HuH-7 (cell line): Measurements from ENCODE around the gene KLHDC7B.

Source experiments
- DNase-seq: peaks from one replicate; pipeline ENCODE4 v3.0.0; 2011; ENCODE audit warnings: low spot score

Gene KLHDC7B

DNA sequence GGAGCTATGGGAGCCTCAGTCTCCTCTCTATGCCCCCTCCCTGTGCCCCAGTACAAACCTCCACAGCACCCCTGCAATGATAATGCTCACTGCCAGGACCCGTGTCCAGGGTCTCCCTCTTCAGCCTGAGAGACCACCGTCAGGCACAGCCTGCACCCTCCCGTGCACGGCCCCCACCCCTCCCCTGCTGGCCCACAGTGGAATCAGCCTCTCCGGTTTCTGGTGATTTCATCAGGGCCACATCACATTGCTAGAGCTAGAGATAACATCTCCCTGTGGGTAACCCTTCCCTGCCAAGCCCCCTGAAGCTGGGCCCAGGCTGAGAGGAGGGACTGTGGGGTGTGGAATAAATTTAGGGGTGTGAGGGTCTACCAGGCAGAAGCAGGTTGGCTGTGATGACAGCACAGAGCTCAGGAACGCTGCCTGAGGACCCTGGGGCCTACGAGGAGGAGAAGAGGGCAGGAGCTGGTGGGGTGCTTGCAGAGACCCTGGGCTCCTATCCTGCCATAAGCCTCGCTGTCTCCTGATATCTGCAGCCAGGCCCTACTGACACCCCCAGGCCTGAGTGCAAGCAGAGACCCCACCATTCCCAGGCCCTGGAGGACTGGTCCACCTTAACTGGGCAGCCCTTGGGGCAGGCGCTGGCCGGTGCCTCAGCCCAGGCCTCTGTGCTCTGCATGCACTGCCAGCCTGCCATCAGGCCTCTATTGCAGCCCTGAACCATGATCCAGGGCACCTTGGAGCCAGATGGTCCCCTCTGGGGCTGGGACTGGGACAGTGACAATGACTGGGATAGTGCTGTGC is at the start of gene KLHDC7B:
TSS of gene KLHDC7B (plus strand) at position 378 of the 804 bp plus-strand sequence. CDS start at position 723, 345 bp downstream.
- peak; percentile 79 for DNase-seq

DNA sequence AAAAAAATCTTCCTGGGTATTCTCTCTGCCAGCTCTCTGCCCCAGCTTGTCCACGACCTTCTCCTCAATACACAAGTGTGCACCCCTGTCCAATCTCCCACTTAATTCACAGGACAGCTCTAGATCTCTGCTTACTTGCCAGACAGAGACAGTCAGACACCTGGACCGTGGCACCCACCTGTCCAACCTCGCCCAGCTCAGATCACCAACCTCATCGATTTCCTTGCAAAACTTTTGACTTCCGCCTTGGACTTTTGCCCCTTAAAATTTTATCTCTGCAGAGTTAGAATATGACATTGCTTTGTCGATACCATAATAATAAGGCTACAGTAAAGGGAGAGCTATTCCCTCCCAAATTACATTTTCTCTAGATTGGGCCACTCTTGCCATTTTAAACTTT is 48.6 kb upstream of the KLHDC7B start:
- DNase-seq = no peak

DNA sequence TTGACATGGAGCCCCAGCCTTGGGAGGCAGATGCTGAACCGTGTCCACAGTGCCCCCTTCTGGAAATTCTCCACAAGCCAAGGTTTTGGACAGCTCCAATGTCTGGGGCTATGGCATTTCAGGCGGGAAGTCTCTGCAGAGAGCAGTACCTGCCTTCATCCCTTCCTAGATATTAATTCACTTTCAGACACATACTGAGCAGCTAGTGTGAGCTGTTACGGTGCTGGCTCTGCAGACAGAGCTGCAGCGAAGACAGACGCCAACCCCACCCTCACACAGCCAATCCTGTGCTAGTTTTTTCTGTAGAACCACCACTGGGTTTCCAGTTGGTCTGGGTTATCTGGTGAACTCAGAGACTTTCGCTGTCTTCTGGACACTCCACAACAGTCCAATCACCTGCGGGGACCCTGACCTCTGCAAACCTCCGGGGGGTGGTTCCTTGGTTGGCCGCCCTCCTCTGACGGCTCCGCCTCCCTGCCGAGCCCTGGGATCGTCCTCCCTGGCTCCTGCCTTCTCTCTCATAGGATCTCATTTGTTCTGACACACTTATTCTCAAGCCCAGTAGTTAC is 47.3 kb upstream of the KLHDC7B start:
- peak; percentile 92 for DNase-seq

DNA sequence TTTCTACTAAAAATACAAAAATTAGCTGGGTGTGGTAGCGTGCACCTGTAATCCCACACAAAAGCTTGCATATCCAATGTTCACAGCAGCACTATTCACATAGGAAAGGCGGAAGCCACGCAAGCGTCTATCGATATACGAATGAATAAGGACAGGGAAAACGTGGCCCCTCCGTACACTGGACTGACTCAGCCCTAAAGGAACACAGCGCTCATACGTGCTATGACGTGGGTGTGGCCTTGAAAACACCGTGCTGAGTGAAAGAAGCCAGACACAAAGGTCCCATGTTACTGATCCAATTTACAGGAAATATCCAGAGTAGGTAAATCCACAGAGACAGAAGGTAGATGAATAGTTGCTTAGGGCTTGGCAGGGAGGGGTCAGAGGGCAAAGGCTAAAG is 45.2 kb upstream of the KLHDC7B start:
- DNase-seq = no peak

DNA sequence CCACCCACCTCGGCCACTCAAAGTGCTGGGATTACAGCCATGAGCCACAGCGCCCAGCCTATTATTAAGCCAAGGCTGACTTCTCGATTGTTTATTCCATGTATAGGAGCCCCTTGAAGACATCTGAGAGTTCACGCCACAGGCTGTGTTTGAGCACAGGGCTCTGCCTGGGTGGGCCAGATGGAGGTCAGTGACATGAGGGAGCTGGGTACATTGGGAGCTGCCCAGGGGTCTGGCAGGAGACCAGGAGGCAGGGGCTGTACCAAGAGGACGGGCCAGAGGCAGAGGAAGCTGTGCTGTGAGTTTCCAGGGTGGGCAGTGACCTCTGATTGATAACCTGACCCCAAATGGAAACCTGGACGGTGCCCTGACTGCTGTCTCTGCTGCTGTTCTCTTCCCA is 43.6 kb upstream of the KLHDC7B start:
- no peak for DNase-seq

DNA sequence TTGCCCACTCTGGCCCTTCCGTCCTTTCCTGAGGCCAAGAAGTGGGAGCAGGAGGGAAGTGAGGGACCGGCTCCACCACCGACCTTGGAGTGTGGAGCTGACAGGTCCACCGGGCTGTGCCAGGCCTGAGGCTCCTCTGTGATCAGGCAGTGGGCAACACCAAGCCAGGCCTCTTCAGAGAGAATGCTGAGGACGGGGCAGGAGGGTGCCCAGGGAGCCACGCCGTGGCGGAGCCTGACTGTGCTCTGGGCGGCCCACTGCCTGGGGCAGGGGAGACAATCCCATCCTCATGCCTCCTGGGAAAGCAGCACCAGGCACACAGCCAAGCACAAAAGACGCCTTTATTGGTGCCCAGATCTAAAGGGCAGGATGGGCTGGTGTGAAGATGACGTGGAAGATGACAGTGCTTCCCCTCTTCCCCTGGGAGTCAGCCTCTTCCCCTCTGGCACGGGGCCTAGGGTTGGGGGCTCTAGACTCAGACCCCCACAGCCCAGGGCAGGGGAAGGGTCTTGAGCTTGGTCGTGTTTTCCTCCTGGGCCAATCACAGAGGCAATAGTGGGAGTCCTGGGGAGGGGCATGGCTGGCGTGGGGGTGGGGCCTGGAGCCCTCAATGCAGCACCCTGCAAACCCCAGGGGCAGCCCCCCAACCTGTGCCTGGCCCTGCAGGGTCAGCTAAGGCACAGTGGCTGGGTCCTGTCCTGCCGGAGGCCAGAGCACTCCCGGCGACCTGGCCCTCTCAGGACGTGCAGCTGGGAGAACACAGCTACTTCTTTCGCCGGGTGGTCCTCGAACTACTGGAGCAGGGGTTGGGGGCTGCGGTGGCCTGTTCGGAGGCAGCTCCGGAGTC is 42.8 kb upstream of the KLHDC7B start:
- no peak for DNase-seq

DNA sequence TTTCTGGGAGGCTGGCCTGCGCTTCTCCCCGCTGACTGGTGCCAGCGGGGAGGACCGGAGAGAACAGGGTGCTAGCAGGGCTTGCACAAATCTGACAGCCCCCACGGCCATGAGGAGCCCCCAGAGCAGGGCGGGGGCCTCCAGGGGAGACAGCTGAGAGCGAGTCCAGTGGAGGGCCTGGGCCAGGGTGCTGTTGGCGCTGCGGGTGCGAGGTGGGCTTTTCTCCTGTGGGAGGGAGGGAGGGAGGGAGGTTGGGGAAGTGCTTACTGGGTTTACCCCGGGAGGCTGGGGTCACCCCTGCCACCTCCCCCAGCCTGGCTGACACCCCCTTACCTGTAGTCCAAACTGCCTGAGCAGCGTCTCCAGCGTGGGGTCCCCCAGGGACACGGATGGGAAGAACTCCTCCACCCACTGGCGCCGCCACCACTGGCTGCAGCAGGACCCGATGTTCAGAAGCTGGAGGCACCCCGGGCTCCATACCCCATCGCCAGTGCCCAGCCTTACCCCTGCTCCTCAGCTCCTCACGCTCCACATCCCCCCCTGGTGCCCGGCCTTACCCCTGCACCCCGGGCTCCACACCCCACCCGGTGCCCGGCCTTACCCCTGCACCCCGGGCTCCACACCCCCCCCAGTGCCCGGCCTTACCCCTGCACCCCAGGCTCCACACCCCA is 42.1 kb upstream of the KLHDC7B start:
- DNase-seq = no peak

DNA sequence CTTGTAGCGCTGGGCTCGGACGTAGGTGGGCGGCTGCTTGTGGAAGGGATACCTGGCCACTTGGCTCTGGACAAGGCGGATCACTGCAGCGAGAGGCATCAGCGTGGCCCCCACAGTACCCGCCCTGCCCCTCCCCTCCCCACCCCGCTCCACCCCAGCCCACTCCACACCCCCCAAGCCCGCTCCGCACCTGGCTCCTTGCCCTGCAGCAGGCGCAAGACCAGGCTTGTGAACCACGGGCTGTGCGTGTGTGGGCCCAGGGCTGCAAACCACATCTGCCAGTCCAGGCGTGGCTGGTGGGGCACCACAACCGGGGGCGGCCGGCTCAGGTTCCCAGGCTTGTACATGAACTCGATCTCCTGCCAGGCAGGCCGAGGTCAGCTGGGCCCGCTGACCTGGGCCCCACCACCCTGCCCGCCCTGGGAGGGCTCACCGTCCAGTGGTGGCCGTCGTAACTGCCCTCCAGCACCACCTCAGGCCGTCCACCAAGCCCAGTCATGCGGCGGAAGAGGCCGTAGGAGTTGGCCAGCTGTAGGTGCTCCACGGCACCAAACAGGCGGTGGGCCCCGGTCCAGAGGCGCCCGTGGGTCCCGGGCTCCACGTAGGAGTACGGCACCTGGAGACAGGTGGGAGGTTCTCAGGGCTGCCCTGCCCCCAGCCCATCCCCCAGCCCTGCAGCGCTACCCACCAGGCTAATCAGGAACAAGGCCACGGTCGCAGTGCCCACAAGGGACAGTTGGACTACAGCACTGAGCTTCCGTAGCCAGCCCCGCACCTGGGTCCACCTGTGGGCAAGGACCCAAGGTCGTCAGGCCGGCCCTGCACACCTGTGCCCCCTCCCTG is 41.1 kb upstream of the KLHDC7B start:
- no peak for DNase-seq

DNA sequence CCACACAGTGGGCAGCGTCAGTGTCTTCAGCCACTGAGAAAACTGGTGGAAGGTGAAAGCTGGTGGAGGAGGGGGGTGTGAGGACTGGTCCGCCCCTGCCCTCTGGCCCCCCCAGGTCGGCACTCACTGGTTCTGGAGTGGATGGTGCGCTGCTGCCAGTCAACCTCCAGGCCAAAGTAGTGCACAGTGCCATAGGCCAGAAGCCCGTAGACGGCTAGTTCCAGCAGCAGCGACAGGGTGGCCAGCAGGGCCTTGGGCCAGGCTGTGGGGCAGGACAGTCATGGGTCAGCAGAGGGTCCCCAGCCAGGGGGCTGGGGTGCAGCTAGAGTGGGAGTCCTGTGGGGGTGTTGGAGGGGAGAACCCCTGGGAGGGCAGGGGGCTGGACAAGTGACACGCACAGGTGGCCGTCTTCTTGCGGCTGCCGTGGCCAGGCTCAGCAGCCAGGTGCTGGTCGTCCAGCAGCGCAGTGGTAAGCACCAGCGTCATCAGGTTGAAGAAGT is 40.4 kb upstream of the KLHDC7B start:
- no peak for DNase-seq

DNA sequence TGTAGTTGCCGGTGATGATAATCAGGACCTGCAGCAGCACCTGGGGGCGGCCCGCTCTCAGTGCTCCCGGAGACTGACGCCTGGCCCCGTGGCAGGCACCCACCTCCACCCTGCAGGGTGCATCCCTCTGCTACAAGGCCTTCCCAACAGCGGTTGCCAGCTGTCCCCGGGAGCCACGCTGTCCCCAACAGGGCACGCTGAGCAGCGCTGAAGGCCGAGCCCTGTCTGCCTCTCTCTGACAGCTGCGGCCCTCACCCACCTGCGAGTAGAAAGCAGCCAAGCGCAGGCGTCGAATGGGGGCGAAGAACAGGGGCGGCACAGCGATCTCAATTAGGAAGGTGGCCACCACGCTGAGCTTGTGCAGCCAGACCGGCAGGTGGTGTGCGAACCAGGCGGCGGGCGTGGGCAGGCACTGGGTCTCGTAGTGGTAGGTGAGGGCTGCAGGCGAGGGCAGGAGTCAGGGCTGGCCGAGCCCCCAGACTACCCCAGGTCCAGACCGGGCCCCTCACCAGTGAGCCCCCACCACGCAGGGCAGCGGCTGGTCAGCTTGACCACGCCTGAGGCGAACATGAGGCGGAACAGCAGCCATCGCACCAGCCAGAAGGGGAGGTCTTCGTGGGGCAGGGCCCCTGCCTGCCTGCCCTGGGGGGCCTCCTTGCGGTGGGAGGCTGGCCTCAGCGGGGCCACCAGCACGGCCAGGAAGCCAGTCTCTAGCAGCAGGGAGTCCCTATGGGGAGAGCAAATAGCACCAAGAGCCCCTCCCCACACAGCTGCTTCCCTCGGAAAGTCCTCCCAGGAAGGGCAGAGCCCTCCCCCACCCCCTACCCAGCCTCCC is 39.7 kb upstream of the KLHDC7B start:
- DNase-seq = no peak

DNA sequence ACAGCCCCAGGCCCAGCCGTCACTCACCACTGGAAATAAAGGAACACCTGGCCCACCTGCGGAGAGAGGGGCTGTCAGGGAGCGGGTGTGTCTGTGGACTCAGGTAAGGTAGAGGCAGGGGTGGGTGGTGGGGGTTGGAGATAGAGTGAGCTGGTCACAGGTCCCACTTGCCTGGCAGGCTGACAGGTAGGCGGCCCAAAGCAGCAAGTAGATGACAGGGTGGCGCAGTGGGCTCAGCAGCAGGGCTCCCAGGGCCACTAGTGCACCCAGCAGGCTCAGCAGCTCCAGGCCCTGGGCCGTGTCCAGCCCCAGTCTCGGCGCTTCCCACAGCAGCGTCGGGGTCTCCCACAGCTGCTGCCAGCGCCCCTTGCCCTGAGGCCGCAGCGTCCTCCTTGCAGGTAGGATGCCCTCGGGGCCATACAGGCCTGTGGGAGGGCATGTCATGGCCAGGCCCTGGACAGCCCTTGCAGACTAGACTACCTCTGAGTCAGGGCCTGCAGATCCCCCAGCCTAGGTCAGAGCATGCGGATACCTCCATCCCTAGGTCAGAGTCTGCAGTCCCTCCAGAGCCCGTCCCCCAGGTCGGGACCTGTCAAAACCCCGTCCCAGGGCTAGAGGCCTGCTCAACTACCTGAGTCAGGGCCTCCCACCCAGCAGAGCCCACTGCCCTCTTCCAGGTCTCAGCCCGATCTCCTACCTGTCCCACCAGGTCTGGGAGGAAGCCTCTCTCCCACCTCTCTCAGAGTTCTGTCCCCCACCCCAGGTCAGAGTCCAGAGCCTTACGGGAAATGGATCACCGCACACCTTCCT is 38.9 kb upstream of the KLHDC7B start:
- no peak for DNase-seq

DNA sequence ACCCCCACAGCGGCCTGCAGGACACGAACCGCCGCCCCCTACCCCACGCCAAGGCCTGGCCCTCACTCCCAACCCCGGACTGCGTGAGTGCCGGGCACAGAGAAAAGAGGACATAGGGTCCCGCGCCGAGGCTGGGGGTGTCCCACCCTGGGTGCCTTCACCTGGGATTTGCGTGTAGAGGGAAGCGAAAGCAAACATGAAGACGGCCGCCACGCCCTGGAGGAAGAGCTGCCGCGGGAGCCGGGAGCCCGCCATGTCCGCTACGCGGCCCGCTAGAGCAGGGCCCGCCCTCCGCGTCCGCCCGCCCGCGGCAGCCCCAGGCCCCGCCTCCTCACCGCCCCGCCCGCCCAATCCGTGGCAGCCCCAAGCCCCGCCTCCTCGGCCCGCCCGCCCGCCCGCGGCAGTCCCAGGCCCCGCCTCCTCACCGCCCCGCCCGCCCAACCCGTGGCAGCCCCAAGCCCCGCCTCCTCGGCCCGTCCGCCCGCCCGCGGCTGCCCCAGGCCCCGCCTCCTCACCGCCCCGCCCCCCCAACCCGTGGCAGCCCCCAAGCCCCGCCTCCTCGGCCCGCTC is 38.2 kb upstream of the KLHDC7B start, which contains the start of gene LMF2:
TSS of gene LMF2 (minus strand) at position 282 of the 570 bp plus-strand sequence. CDS start at position 255, 27 bp downstream.
- peak; percentile 93 for DNase-seq

DNA sequence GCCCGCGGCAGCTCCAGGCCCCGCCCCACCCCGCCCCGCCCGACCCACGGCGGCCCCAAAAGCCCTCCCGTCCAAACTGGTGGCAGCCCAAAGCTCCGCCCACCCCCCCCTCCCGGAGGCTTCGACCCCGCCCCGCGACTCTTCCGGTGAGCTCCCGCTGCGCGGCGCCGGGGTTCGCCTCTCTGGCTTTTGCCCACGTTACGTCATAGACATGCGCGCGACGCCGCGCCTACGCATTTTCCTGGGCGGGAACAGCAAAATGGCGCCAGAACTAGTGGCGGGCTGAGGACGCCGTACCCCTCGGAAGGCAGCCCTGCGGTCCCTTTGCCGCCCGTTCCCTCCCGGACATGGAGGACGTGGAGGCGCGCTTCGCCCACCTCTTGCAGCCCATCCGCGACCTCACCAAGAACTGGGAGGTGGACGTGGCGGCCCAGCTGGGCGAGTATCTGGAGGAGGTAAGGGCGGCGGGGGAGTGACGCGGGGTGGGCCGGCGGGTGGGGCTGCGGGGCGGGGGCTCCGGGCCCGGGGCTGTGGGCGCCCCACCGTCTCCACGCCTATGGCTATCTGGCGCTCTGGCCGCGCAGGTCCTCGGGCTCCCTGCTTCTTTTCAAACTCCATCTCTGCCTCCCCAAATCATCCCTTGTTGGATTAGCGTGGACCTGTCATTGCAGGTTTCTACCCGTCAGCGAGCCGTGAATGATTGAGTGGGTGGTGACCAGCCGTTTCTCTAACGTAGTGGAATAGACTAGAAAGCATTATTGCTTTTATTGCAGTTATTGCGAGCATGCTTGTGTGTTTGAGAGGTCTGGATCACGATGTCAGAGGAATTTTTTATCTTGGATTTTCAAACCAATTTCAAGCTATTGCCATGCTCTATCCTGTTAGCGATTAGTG is 37.5 kb upstream of the KLHDC7B start, which contains the start of gene NCAPH2:
TSS of gene NCAPH2 (plus strand) at position 234 of the 894 bp plus-strand sequence. CDS start at position 348, 114 bp downstream.
- peak; percentile 99 for DNase-seq

DNA sequence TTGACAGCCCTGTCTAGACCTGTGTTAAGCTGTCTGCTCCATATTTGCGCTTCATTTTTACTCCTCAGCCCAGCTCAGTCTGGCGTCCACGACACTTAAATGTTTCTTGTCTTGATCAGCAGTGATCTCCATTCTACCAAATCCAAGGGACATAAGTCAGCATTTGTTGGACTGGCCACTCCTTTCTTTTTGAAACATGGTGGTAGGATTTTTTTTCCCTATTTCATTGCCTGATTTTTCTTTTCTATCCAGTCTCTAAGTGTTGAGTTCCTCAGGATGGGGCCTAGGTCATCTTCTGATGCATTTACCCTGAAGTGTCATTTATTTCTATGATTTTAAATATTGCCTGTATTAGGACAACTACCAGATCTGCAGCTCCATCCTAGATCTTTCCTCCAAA is 36.8 kb upstream of the KLHDC7B start:
- DNase-seq = no peak

DNA sequence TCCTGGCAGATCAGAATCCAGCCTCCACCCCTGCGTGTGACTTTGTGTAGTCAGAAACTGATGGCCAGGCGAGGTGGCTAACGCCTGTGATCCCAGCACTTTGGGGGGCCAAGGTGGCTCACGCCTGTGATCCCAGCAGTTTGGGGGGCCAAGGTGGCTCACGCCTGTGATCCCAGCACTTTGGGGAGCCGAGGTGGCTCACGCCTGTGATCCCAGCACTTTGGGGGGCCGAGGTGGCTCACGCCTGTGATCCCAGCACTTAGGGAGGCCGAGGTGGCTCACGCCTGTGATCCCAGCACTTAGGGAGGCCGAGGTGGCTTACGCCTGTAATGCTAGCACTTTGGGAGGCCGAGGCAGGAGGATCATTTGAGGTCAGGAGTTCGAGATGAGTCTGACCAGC is 32.5 kb upstream of the KLHDC7B start:
- DNase-seq = no peak

DNA sequence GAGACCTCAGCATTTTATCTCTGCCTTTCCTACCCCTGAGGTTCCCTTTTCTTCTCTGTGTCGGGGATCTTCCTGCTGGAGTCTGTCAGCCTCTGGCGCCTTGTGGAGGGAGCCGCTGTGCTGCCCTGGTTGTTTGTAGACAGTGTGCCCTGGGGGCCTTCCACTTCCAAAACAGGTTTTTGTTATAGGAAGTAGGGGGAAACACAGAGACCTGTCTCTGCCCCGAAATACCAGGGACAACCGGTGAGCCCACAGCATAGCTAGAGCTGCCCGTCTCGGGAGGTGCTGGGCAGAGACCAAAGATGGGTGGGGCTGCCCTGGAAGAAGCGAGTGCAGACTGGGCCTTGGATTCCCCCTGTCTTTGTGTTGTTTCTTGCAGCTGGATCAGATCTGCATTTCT is 29.6 kb upstream of the KLHDC7B start:
- no peak for DNase-seq

DNA sequence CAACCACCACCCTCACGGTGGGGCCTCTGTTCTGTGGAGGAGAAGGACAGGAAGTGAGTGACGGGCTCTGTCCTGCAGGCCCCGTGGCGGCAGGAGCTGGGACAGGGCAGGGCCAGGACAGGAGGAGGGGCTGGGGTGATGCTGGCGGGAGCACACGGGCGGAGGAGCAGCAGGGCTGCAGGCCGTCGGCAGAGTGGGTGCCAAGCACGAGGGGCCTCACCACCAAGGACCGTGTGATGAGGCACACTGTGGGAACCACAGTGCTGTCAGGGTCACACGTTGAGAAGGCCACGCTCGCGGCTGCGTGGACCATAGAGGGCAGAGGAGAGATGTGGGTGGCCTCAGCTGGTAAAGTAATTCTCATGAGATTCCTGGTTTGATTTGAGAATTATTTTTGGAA is 28.8 kb upstream of the KLHDC7B start:
- DNase-seq = no peak
